ENCODE results near the gene TUBB1. TPM values are rescaled to one million over a fixed set of nuclear protein-coding genes. Genes with fewer than 3 reads are reported as not detected.

The TUBB1 gene
- total RNA-seq, 1 experiment from 2014 or later = not detected

DNA sequence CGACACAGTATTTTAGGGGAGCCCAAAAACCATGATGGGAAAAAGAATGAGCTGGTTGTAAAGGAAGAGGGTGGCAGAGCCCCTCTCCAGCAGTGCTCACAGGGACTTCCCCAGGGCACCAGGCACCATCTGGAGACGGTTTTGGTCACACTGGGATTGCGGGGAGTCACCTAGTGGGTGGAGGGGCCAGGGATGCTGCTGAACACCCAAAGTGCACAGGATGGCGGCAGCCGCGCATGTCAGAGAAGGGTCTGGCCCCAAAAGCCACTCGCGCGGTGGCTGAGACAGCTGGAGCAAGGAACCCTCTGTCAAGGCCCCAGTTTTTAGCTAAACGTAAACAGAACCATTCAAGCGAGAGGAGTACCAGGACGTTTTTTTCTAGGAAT lies 23.0 kb upstream of the TUBB1 start:
- Mint-ChIP-seq H3K4me3 (ENCODE audit: unreplicated experiment) (no peak overlapping the region), H3K27me3 (ENCODE audit: insufficient read depth, unreplicated experiment) (no peaks in the 10 kb centered on the region), H3K27ac (ENCODE audit: low read depth, unreplicated experiment) (no peak overlapping the region), H3K36me3 (ENCODE audit: insufficient read depth, unreplicated experiment) (peaks cover 86% of the 10 kb centered on the region), H3K9me3 (ENCODE audit: unreplicated experiment) (no peaks in the 10 kb centered on the region), H3K4me1 (ENCODE audit: insufficient read depth, unreplicated experiment) (no peaks in the 10 kb centered on the region)
- intact Hi-C loops (cut with micrococcal nuclease) = no loop called here
- TF ChIP-seq, protein P1, sequence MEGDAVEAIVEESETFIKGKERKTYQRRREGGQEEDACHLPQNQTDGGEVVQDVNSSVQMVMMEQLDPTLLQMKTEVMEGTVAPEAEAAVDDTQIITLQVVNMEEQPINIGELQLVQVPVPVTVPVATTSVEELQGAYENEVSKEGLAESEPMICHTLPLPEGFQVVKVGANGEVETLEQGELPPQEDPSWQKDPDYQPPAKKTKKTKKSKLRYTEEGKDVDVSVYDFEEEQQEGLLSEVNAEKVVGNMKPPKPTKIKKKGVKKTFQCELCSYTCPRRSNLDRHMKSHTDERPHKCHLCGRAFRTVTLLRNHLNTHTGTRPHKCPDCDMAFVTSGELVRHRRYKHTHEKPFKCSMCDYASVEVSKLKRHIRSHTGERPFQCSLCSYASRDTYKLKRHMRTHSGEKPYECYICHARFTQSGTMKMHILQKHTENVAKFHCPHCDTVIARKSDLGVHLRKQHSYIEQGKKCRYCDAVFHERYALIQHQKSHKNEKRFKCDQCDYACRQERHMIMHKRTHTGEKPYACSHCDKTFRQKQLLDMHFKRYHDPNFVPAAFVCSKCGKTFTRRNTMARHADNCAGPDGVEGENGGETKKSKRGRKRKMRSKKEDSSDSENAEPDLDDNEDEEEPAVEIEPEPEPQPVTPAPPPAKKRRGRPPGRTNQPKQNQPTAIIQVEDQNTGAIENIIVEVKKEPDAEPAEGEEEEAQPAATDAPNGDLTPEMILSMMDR (IDR thresholded peaks at IDR 0.05; ENCODE audit: unreplicated experiment) = no peak
- POLR2A ChIA-PET = interaction anchor here (1.1 kb wide), 1 partner anchor 14 kb away, joined by 4 read pairs; no protein-coding TSS in a partner anchor
- no peak for DNase-seq (ENCODE audit: unreplicated experiment)
- no TSS peak for BruUV-seq (replicated peaks)
- CTCF ChIA-PET = interaction anchor here (1.0 to 1.8 kb wide), 2 partner anchors 14 to 228 kb away, joined by 3 read pairs; no protein-coding TSS in a partner anchor

DNA sequence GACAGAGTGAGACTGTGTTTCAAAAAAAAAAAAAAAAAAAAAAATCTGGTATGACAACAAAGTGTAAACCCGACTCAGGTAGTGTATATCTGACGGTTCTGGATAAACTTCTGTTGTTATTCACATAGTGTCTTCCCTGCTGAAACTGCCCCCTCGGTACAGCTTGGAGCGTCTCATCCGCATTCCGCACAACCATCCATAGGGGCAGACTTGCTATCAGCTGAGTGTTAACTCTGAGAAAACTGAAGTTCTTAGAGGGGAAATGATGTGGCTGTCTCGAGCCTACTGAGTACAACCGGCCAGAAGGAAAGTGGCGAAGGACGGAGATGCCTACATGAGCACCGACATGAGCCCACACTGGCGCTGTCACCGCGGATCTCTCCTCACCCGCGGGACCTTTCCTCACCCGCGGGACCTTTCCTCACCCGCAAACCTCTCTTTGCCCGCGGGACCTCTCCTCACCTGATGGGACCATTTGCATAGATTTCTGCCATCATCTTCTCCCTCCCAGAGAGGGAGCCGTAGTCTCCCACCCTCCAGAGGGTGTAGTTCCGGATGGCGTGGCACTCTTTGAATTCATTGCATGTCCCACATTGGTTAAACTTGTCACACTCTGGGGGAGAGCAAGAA lies 22.0 kb upstream of the TUBB1 start:
- POLR2A ChIA-PET = interaction anchor here (1.1 kb wide), 1 partner anchor 15 kb away, joined by 4 read pairs; no protein-coding TSS in a partner anchor

GRCh38 chr20:58998656-58999055 lies 20.6 kb upstream of the TUBB1 start:
- H3K27ac Mint-ChIP-seq (ENCODE audit: low read depth, unreplicated experiment) = no peak overlapping the region
- TF ChIP-seq, protein P1 (IDR thresholded peaks at IDR 0.05; ENCODE audit: unreplicated experiment) = no peak
- H3K27me3 Mint-ChIP-seq (ENCODE audit: insufficient read depth, unreplicated experiment) = no peaks in the 10 kb centered on the region
- BruUV-seq (replicated peaks) = no TSS peak
- POLR2A ChIA-PET = interaction anchor here (1.0 to 3.1 kb wide), 3 partner anchors 9 to 65 kb away, joined by 3 to 12 read pairs (median 4); no protein-coding TSS in a partner anchor
- H3K9me3 Mint-ChIP-seq (ENCODE audit: unreplicated experiment) = no peaks in the 10 kb centered on the region
- DNase-seq (ENCODE audit: unreplicated experiment) = no peak
- peaks cover 82% of the 10 kb centered on the region for H3K36me3 Mint-ChIP-seq (ENCODE audit: insufficient read depth, unreplicated experiment)
- intact Hi-C loops (cut with micrococcal nuclease) = no loop called here
- peaks cover 14% of the 10 kb centered on the region for H3K4me1 Mint-ChIP-seq (ENCODE audit: insufficient read depth, unreplicated experiment)
- CTCF ChIA-PET = interaction anchor here (0.6 kb wide), 1 partner anchor 8 kb away, joined by 3 read pairs; no protein-coding TSS in a partner anchor
- H3K4me3 Mint-ChIP-seq (ENCODE audit: unreplicated experiment) = no peak overlapping the region

More for the DNA sequence above, 22.0 kb upstream of the TUBB1 start:
- Mint-ChIP-seq H3K36me3 (ENCODE audit: insufficient read depth, unreplicated experiment) (peaks cover 86% of the 10 kb centered on the region), H3K9me3 (ENCODE audit: unreplicated experiment) (no peaks in the 10 kb centered on the region), H3K4me3 (ENCODE audit: unreplicated experiment) (no peak overlapping the region), H3K27ac (ENCODE audit: low read depth, unreplicated experiment) (no peak overlapping the region), H3K4me1 (ENCODE audit: insufficient read depth, unreplicated experiment) (no peaks in the 10 kb centered on the region), H3K27me3 (ENCODE audit: insufficient read depth, unreplicated experiment) (no peaks in the 10 kb centered on the region)
- TF ChIP-seq, protein P1 (IDR thresholded peaks at IDR 0.05; ENCODE audit: unreplicated experiment) = no peak
- CTCF ChIA-PET = interaction anchor here (0.7 to 1.8 kb wide), 2 partner anchors 13 to 764 kb away, joined by 3 read pairs; no protein-coding TSS in a partner anchor
- no TSS peak for BruUV-seq (replicated peaks)
- no peak for DNase-seq (ENCODE audit: unreplicated experiment)
- intact Hi-C loops (cut with micrococcal nuclease) = no loop called here

- Mint-ChIP-seq H3K36me3 (ENCODE audit: insufficient read depth, unreplicated experiment) (peaks cover 74% of the 10 kb centered on the region), H3K9me3 (ENCODE audit: unreplicated experiment) (no peaks in the 10 kb centered on the region), H3K4me1 (ENCODE audit: insufficient read depth, unreplicated experiment) (peaks cover 27% of the 10 kb centered on the region), H3K4me3 (ENCODE audit: unreplicated experiment) (no peak overlapping the region), H3K27me3 (ENCODE audit: insufficient read depth, unreplicated experiment) (no peaks in the 10 kb centered on the region), H3K27ac (ENCODE audit: low read depth, unreplicated experiment) (no peak overlapping the region)
- TF ChIP-seq, protein P1 (IDR thresholded peaks at IDR 0.05; ENCODE audit: unreplicated experiment) = no peak
- intact Hi-C loops (cut with micrococcal nuclease) = no loop called here
- BruUV-seq (replicated peaks) = no TSS peak
- ChIA-PET POLR2A (interaction anchor here (0.7 to 3.1 kb wide), 2 partner anchors 10 to 32 kb away, joined by 3 to 12 read pairs; partner anchors contain the start of gene ATP5F1E), CTCF (interaction anchor here (0.6 to 0.7 kb wide), 2 partner anchors 20 to 831 kb away, joined by 3 read pairs; no protein-coding TSS in a partner anchor)
- no peak for DNase-seq (ENCODE audit: unreplicated experiment)
These were observed 18.9 kb upstream of the TUBB1 start for GRCh38 chr20:59000326-59000725.
